Adrenal gland (tissue), 12 donors: ENCODE measurements around the gene ERGIC3. TPM values are rescaled to one million over a fixed set of nuclear protein-coding genes. Genes with fewer than 3 reads are reported as not detected.
A peak's percentile ranks its signal among the peaks of the same experiment; 100 is the strongest.

Experiments
- DNase-seq, 7 donors: peaks; one replicate each; pipeline ENCODE4 v3.0.0-alpha.2; 2019 to 2020
- H3K27ac ChIP-seq, 5 donors: fragments of 200-600 bp; sonication (generic) in 4 of 5; 1 replicate in 3 of 5; 2 replicates in 2 of 5; pipeline versions ENCODE4 v1.5.1 to v1.8.0; 2016 to 2020; ENCODE audit warnings: mild to moderate bottlenecking in 1 of 5
- H3K27me3 ChIP-seq: fragments of 200-600 bp; 2 replicates; pipeline ENCODE4 v1.8.0; 2021
- H3K36me3 ChIP-seq, 2 donors: fragments of 200-600 bp; replicated peaks in 1 of 2; 1 replicate in 1 of 2; 2 replicates in 1 of 2; pipeline versions ENCODE4 v1.5.1 to v1.8.0; 2018 to 2022
- H3K4me1 ChIP-seq, 2 donors: fragments of 200-600 bp; replicated peaks in 1 of 2; 1 replicate in 1 of 2; 2 replicates in 1 of 2; pipeline versions ENCODE4 v1.5.1 to v1.8.0; 2018 to 2021
- H3K4me3 ChIP-seq, 4 donors: fragments of 200-600 bp; sonication (generic) in 3 of 4; one replicate each; pipeline ENCODE4 v1.5.1; 2016 to 2018
- H3K9me3 ChIP-seq, 3 donors: fragments of 200-600 bp; sonication (generic) in 1 of 3; replicated peaks in 1 of 3; 1 replicate in 2 of 3; 2 replicates in 1 of 3; pipeline versions ENCODE4 v1.5.1 to v1.8.0; 2016 to 2021
- CTCF ChIP-seq, 6 experiments: fragments of 450-650 bp in 4 of 6; fragments of 200-600 bp in 2 of 6; sonication (generic) in 1 of 6; IDR thresholded peaks; 1 replicate in 5 of 6; 2 replicates in 1 of 6; pipeline versions ENCODE4 v1.5.1 to v1.8.0; 2016 to 2021; ENCODE audit warnings: antibody characterized with exemption in 6 of 6, mild to moderate bottlenecking in 2 of 6, moderate library complexity in 1 of 6
- POLR2A ChIP-seq, 2 donors: fragments of 450-650 bp; IDR thresholded peaks; one replicate each; pipeline ENCODE4 v1.6.1; 2017; ENCODE audit warnings: antibody characterized with exemption in 2 of 2, mild to moderate bottlenecking in 2 of 2, moderate library complexity in 1 of 2
- WGBS, 4 donors: extraction: QIAGEN DNeasy Blood & Tissue Kit in 2 of 4; methylation state at CpG; one replicate each; pipeline versions ENCODE4 v1.1.5 to v1.1.7; 2013 to 2017; 5-methylcytosine and 5-hydroxymethylcytosine counted together
- intact Hi-C, 2 donors: fragments of 100-400 bp; cut with DNase I; formaldehyde crosslinking; loops; one replicate each; pipeline versions ENCODE4 v1.14.1 to v1.15.0; 2022 to 2023
- polyA plus RNA-seq, 3 donors: library from polyadenylated mRNA; stranded (reverse); fragments of 200-250 nt in 2 of 3; fragments of 350-450 nt in 1 of 3; fragmentation: Illumina TruSeq in 1 of 3; extraction: RNeasy Lipid Tissue Mini Kit (QIAGEN cat#74804) in 1 of 3; gene quantifications; one replicate each; pipeline ENCODE4 v1.2.3, GENCODE V29; 2013 to 2014
- total RNA-seq, 9 donors: library from RNA; depleted of rRNA in 4 of 9; stranded (reverse); fragments of >200 nt in 4 of 9; fragments of 120-200 nt in 1 of 9; fragmentation: NEBNext Ultra II Directional in 1 of 9; extraction: Animal tissue kit (Norgen Biotek cat#: 25700) in 1 of 9; gene quantifications; one replicate each; pipeline versions ENCODE4 v1.1.0 to v1.2.4, GENCODE V29; 2013 to 2023
- donor health status: healthy with polysubstance abuse.
- donor health status: Bipolar disorder and iron deficiency.
- donor health status: DM: yes; HTN: yes; CAD: no.
- donor health status: DM: no; HTN: no; CAD: no.
- donor health status: DM: no; HTN: no; CAD: no.
- donor health status: DM: yes; HTN: yes; CAD: no.

Gene ERGIC3
- total and polyA plus RNA-seq, 12 donors, result 217 to 386 (median 271) TPM

- Histone ChIP-seq H3K27me3 (no peaks in the 10 kb centered on the region), H3K4me1 (peaks cover 0 to 16% of the 10 kb centered on the region in 2 donors), H3K36me3 (peaks cover 0 to 63% of the 10 kb centered on the region in 2 donors), H3K9me3 (no peaks in the 10 kb centered on the region), H3K27ac (peak overlapping the region in 1 of 5 donors; percentile 21), H3K4me3 (no peak overlapping the region)
- no peak for TF ChIP-seq POLR2A (IDR thresholded peaks at IDR 0.05)
- no peak for TF ChIP-seq CTCF (IDR thresholded peaks at IDR 0.05)
- WGBS, 4 donors, result 93 to 96% (median 95%) methylated on average over 10 of the region's 10 CpGs
- intact Hi-C loops, result no loop called here
- no peak for DNase-seq
These were observed 38.6 kb upstream of the ERGIC3 start for GRCh38 chr20:35503281-35503680.

GRCh38 chr20:35503841-35504561 is 37.9 kb upstream of the ERGIC3 start:
- Histone ChIP-seq H3K36me3 (peaks cover 0 to 63% of the 10 kb centered on the region in 2 donors), H3K4me3 (no peak overlapping the region), H3K27me3 (no peaks in the 10 kb centered on the region), H3K4me1 (peaks cover 0 to 16% of the 10 kb centered on the region in 2 donors), H3K27ac (peak overlapping the region in 1 of 5 donors; percentile 21), H3K9me3 (no peaks in the 10 kb centered on the region)
- intact Hi-C loops, result no loop called here
- DNase-seq, result peak in 3 of 7 donors; percentile 28 to 57 (median 28)
- no peak for TF ChIP-seq CTCF (IDR thresholded peaks at IDR 0.05)
- no peak for TF ChIP-seq POLR2A (IDR thresholded peaks at IDR 0.05)
- 67 to 76% (median 72%) methylated on average over 15 to 16 of the region's 16 CpGs for WGBS, 4 donors

GRCh38 chr20:35504751-35505150 is 37.1 kb upstream of the ERGIC3 start:
- H3K27me3 ChIP-seq, result no peaks in the 10 kb centered on the region
- peaks cover 0 to 16% of the 10 kb centered on the region in 2 donors for H3K4me1 ChIP-seq
- WGBS, 4 donors, result 43 to 67% (median 65%) methylated on average over 4 to 5 of the region's 5 CpGs
- H3K36me3 ChIP-seq, result peaks cover 0 to 63% of the 10 kb centered on the region in 2 donors
- H3K9me3 ChIP-seq, result no peaks in the 10 kb centered on the region
- DNase-seq, result peak in 4 of 7 donors; percentile 37 to 54 (median 44)
- no peak overlapping the region for H3K4me3 ChIP-seq
- TF ChIP-seq POLR2A (IDR thresholded peaks at IDR 0.05), result no peak
- no peak for TF ChIP-seq CTCF (IDR thresholded peaks at IDR 0.05)
- no peak overlapping the region for H3K27ac ChIP-seq
- intact Hi-C loops, result no loop called here

- DNase-seq, result no peak
These were observed 35.7 kb upstream of the ERGIC3 start for GRCh38 chr20:35506179-35506578.

More at GRCh38 chr20:35506179-35506578, 35.7 kb upstream of the ERGIC3 start:
- Histone ChIP-seq H3K36me3 (peaks cover 0 to 63% of the 10 kb centered on the region in 2 donors), H3K4me3 (no peak overlapping the region), H3K4me1 (peaks cover 0 to 16% of the 10 kb centered on the region in 2 donors), H3K27ac (no peak overlapping the region), H3K27me3 (no peaks in the 10 kb centered on the region), H3K9me3 (no peaks in the 10 kb centered on the region)
- intact Hi-C loops, result no loop called here
- TF ChIP-seq CTCF (IDR thresholded peaks at IDR 0.05), result no peak
- no peak for TF ChIP-seq POLR2A (IDR thresholded peaks at IDR 0.05)
- 80 to 93% (median 87%) methylated on average over 3 of the region's 3 CpGs for WGBS, 4 donors
